GM12878 (cell line): ENCODE measurements around the gene LAMA2. TPM values are rescaled to one million over a fixed set of nuclear protein-coding genes. Genes with fewer than 3 reads are reported as not detected.

Source experiments
- ATAC-seq: fragments of 200-7000 bp; cut with Tn5 transposase; 3 replicates; pipeline ENCODE4 v1.9.1; 2020; ENCODE audit warnings: mild to moderate bottlenecking, moderate library complexity
- BruUV-seq: library from RNA; stranded (reverse); fragments of 400-500 nt; replicated peaks from 2 replicates; lab custom pipeline; 2021; lab: Mats Ljungman, UMichigan
- CTCF ChIA-PET: fragments of 300-600 bp; sonication (Branson Sonifier 250); formaldehyde crosslinking; extraction: SDS; loops from one replicate; lab custom pipeline; 2021; ENCODE audit warnings: inconsistent platforms; lab: Yijun Ruan, JAX
- POLR2A ChIA-PET: fragments of 350-600 bp; formaldehyde crosslinking; extraction: SDS; loops from one replicate; lab custom pipeline; 2021; ENCODE audit warnings: inconsistent platforms; lab: Charles Lee
- RAD21 ChIA-PET: fragments of 300-600 bp; sonication (Branson Sonifier 250); formaldehyde crosslinking; loops from one replicate; lab custom pipeline; 2023; ENCODE audit warnings: antibody characterized with exemption; ENCODE audit not compliant: unreplicated experiment; lab: Charles Lee
- SMC1A ChIA-PET: fragments of 300-600 bp; sonication (Branson Sonifier 250); formaldehyde crosslinking; loops from one replicate; lab custom pipeline; 2023; ENCODE audit not compliant: unreplicated experiment, uncharacterized antibody; lab: Charles Lee
- DNase-seq: peaks from one replicate; pipeline ENCODE4 v3.0.0-alpha.2; 2011; ENCODE audit warnings: low read depth, low spot score
- FAIRE-seq: peaks from 3 replicates; lab custom pipeline; 2011; peaks lifted over from hg19 to GRCh38; lab: Jason Lieb, UNC
- H2AFZ ChIP-seq: 2 replicates; pipeline ENCODE4 v1.6.0; 2011; ENCODE audit warnings: low read depth, low read length, control low read depth; ENCODE audit not compliant: control insufficient read depth
- H3K27ac ChIP-seq: 2 replicates; pipeline ENCODE4 v1.5.1; 2011; ENCODE audit warnings: control low read depth; ENCODE audit not compliant: control insufficient read depth, insufficient read depth
- H3K27me3 ChIP-seq, 2 experiments: replicated peaks in 1 of 2; 2 replicates each; pipeline versions ENCODE4 v1.6.0 to v1.6.1; 2011; ENCODE audit warnings: low read length in 1 of 2; ENCODE audit not compliant: control insufficient read depth in 2 of 2, insufficient read depth in 2 of 2
- H3K36me3 ChIP-seq, 2 experiments: 2 replicates each; pipeline ENCODE4 v1.5.1; 2011; ENCODE audit warnings: low read length in 1 of 2; ENCODE audit not compliant: control insufficient read depth in 2 of 2, insufficient read depth in 2 of 2
- H3K4me1 ChIP-seq: 2 replicates; pipeline ENCODE4 v1.6.1; 2011; ENCODE audit warnings: mild to moderate bottlenecking, low read length, moderate library complexity, mixed read lengths; ENCODE audit not compliant: control insufficient read depth, insufficient read depth
- H3K4me2 ChIP-seq: 2 replicates; pipeline ENCODE4 v1.6.0; 2011; ENCODE audit warnings: control low read depth; ENCODE audit not compliant: control insufficient read depth, insufficient read depth
- H3K4me3 ChIP-seq: fragments of 200-600 bp; sonication (generic); 2 replicates; pipeline ENCODE4 v1.5.1; 2016
- H3K79me2 ChIP-seq: 2 replicates; pipeline ENCODE4 v1.6.0; 2011; ENCODE audit warnings: low read length; ENCODE audit not compliant: control insufficient read depth, insufficient read depth
- H3K9ac ChIP-seq: 2 replicates; pipeline ENCODE4 v1.8.0; 2011; ENCODE audit warnings: low read length, control low read depth, mixed read lengths; ENCODE audit not compliant: control insufficient read depth, insufficient read depth
- H3K9me3 ChIP-seq: replicated peaks from 3 replicates; pipeline ENCODE4 v1.5.1; 2011; ENCODE audit warnings: mild to moderate bottlenecking, low read length; ENCODE audit not compliant: control insufficient read depth, insufficient read depth
- H4K20me1 ChIP-seq: 2 replicates; pipeline ENCODE4 v1.6.0; 2011; ENCODE audit not compliant: control insufficient read depth, insufficient read depth
- BCL3 ChIP-seq: IDR thresholded peaks from 2 replicates; pipeline ENCODE4 v1.6.1; 2011; ENCODE audit warnings: borderline replicate concordance, low read depth, mild to moderate bottlenecking, moderate library complexity, low read length; ENCODE audit not compliant: insufficient read depth, poor library complexity, severe bottlenecking
- BRCA1 ChIP-seq: IDR thresholded peaks from 2 replicates; pipeline ENCODE4 v1.6.1; 2011; ENCODE audit warnings: low read depth, low read length, improper control_type of control experiment
- CHD1 ChIP-seq: IDR thresholded peaks from 2 replicates; pipeline ENCODE4 v1.6.1; 2012; ENCODE audit warnings: low read depth, low read length, improper control_type of control experiment
- CREM ChIP-seq: IDR thresholded peaks from 2 replicates; pipeline ENCODE4 v1.6.1; 2014; ENCODE audit warnings: antibody characterized with exemption, low read depth
- KLF5 ChIP-seq: fragments of 450-650 bp; IDR thresholded peaks from 2 replicates; pipeline ENCODE4 v1.6.1; 2014; ENCODE audit warnings: mild to moderate bottlenecking; ENCODE audit not compliant: partially characterized antibody
- MEF2B ChIP-seq: fragments of 450-650 bp; IDR thresholded peaks from 2 replicates; pipeline ENCODE4 v1.6.1; 2018; ENCODE audit warnings: mild to moderate bottlenecking, moderate library complexity; ENCODE audit not compliant: partially characterized antibody, poor library complexity, severe bottlenecking
- MTA2 ChIP-seq: fragments of 450-650 bp; IDR thresholded peaks from 2 replicates; pipeline ENCODE4 v1.6.1; 2016; ENCODE audit warnings: low read depth, mild to moderate bottlenecking, moderate library complexity
- MTA3 ChIP-seq: IDR thresholded peaks from 2 replicates; pipeline ENCODE4 v1.6.1; 2012; ENCODE audit warnings: low read length, inconsistent platforms, borderline replicate concordance
- MXI1 ChIP-seq: fragments of 150-350 bp; IDR thresholded peaks from 2 replicates; pipeline ENCODE4 v1.6.1; 2011; ENCODE audit warnings: low read depth, mild to moderate bottlenecking, inconsistent platforms, low read length, improper control_type of control experiment
- NBN ChIP-seq: fragments of 450-650 bp; IDR thresholded peaks from 2 replicates; pipeline ENCODE4 v1.6.1; 2016
- NFYB ChIP-seq: IDR thresholded peaks from 2 replicates; pipeline ENCODE4 v1.6.1; 2011; ENCODE audit warnings: low read depth, mild to moderate bottlenecking, low read length, improper control_type of control experiment, moderate library complexity; ENCODE audit not compliant: insufficient read depth
- NR2F1 ChIP-seq: fragments of 450-650 bp; conservative IDR thresholded peaks from 2 replicates; pipeline ENCODE4 v1.6.1; 2017; ENCODE audit warnings: mild to moderate bottlenecking
- POU2F2 ChIP-seq: IDR thresholded peaks from 3 replicates; pipeline ENCODE4 v1.6.1; 2011; ENCODE audit warnings: low read depth, mild to moderate bottlenecking, low read length, borderline replicate concordance
- SIX5 ChIP-seq: IDR thresholded peaks from 2 replicates; pipeline ENCODE4 v1.6.1; 2011; ENCODE audit warnings: mild to moderate bottlenecking, low read depth, low read length, moderate library complexity; ENCODE audit not compliant: severe bottlenecking
- WGBS: methylation state at CpG from one replicate; pipeline ENCODE4 v1.1.6; 2016; ENCODE audit warnings: low lambda C conversion rate; ENCODE audit not compliant: insufficient replicate concordance, insufficient coverage; ENCODE audit errors: missing lambda C conversion rate; 5-methylcytosine and 5-hydroxymethylcytosine counted together
- in situ Hi-C: fragments of 300-500 bp; cut with MboI; formaldehyde crosslinking; loops from 9 replicates; pipeline ENCODE4 v1.14.3; 2018; ENCODE audit warnings: mixed read lengths
- intact Hi-C: fragments of 100-400 bp; cut with micrococcal nuclease; formaldehyde crosslinking; loops from one replicate; pipeline ENCODE4 v1.14.2; 2022; ENCODE audit not compliant: unreplicated experiment
- polyA plus RNA-seq, 11 experiments: library from polyadenylated mRNA; depleted of rRNA in 4 of 11; unstranded in 6 of 11; stranded (reverse) in 5 of 11; fragments of >200 nt; fragmentation: Nextera tagmentation in 4 of 11; fragmentation: Illumina TruSeq in 1 of 11; extraction: Ambion mirVana in 4 of 11; extraction: Trizol in 1 of 11; gene quantifications; 1 replicate in 1 of 11; 2 replicates in 10 of 11; pipeline versions ENCODE4 v1.2.1 to v1.2.3, GENCODE V29; 2011 to 2016; ENCODE audit warnings: inconsistent platforms in 2 of 11, missing spikeins in 2 of 11, low read depth in 1 of 11
- total RNA-seq, 4 experiments: library from RNA; depleted of rRNA in 3 of 4; stranded (reverse); fragments of >200 nt in 3 of 4; fragmentation: Illumina TruSeq in 1 of 4; extraction: Trizol in 1 of 4; gene quantifications; 2 replicates each; pipeline versions ENCODE4 v1.2.1 to v1.2.3, GENCODE V29; 2013 to 2021
- TF ChIP-seq, protein P1 (sequence below): fragments of 450-650 bp; IDR thresholded peaks from 2 replicates; pipeline ENCODE4 v1.6.1; 2017; ENCODE audit warnings: mild to moderate bottlenecking
- TF ChIP-seq, protein P2 (sequence below): IDR thresholded peaks from 2 replicates; pipeline ENCODE4 v1.6.1; 2012; ENCODE audit warnings: low read depth, low read length, improper control_type of control experiment
- TF ChIP-seq, protein P3 (sequence below): IDR thresholded peaks from 2 replicates; pipeline ENCODE4 v1.6.1; 2012; ENCODE audit warnings: low read depth, low read length, improper control_type of control experiment

Gene LAMA2
- total and polyA plus RNA-seq, 10 of the 15 experiments (the other 5 are each of a cell fraction or from before 2014, with no cell fraction given) = 0.04 to 2.0 (median 0.37) TPM; not detected in 1

DNA sequence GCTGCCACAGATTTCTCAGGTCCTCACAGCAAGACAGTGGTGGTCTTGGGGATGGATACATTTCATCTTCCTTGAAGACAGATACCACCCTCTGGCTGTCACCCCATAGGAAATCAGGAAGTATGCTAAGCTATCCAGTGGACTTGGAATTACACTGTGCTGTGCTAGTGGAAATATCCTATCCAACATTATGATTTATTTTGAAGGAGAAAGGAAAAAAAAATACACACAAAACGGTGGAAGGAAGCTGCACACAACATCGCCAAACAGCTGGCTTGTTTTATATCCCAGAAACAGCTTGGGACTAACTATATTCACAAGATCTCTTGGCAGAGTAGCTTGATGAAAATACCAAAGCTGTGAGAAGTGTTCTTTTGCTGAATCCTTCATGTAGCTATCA is 257.6 kb downstream of the LAMA2 start:
- WGBS = 18% methylated on average over 2 of the region's 2 CpGs
- Histone ChIP-seq H3K9me3 (no peaks in the 10 kb centered on the region), H3K36me3 (no peaks in the 10 kb centered on the region), H3K27me3 (no peaks in the 10 kb centered on the region), H3K4me2 (no peak overlapping the region), H4K20me1 (no peaks in the 10 kb centered on the region), H3K4me3 (no peak overlapping the region), H3K27ac (no peak overlapping the region), H3K79me2 (no peaks in the 10 kb centered on the region), H2AFZ (no peak overlapping the region), H3K4me1 (no peaks in the 10 kb centered on the region), H3K9ac (no peak overlapping the region)
- TF ChIP-seq MXI1 = no peak
- TF ChIP-seq NBN = no peak
- TF ChIP-seq CREM = no peak
- TF ChIP-seq, protein P1, sequence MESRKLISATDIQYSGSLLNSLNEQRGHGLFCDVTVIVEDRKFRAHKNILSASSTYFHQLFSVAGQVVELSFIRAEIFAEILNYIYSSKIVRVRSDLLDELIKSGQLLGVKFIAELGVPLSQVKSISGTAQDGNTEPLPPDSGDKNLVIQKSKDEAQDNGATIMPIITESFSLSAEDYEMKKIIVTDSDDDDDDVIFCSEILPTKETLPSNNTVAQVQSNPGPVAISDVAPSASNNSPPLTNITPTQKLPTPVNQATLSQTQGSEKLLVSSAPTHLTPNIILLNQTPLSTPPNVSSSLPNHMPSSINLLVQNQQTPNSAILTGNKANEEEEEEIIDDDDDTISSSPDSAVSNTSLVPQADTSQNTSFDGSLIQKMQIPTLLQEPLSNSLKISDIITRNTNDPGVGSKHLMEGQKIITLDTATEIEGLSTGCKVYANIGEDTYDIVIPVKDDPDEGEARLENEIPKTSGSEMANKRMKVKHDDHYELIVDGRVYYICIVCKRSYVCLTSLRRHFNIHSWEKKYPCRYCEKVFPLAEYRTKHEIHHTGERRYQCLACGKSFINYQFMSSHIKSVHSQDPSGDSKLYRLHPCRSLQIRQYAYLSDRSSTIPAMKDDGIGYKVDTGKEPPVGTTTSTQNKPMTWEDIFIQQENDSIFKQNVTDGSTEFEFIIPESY = no peak
- no peak for TF ChIP-seq POU2F2
- TF ChIP-seq MTA2 = no peak
- TF ChIP-seq NR2F1 = no peak
- no peak for TF ChIP-seq CHD1
- TF ChIP-seq BCL3 = no peak
- no peak for TF ChIP-seq SIX5
- TF ChIP-seq NFYB = no peak
- no peak for TF ChIP-seq KLF5
- TF ChIP-seq, protein P2, sequence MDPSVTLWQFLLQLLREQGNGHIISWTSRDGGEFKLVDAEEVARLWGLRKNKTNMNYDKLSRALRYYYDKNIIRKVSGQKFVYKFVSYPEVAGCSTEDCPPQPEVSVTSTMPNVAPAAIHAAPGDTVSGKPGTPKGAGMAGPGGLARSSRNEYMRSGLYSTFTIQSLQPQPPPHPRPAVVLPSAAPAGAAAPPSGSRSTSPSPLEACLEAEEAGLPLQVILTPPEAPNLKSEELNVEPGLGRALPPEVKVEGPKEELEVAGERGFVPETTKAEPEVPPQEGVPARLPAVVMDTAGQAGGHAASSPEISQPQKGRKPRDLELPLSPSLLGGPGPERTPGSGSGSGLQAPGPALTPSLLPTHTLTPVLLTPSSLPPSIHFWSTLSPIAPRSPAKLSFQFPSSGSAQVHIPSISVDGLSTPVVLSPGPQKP = no peak
- TF ChIP-seq BRCA1 = no peak
- TF ChIP-seq MTA3 = no peak
- TF ChIP-seq, protein P3, sequence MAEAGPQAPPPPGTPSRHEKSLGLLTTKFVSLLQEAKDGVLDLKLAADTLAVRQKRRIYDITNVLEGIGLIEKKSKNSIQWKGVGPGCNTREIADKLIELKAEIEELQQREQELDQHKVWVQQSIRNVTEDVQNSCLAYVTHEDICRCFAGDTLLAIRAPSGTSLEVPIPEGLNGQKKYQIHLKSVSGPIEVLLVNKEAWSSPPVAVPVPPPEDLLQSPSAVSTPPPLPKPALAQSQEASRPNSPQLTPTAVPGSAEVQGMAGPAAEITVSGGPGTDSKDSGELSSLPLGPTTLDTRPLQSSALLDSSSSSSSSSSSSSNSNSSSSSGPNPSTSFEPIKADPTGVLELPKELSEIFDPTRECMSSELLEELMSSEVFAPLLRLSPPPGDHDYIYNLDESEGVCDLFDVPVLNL = no peak
- TF ChIP-seq MEF2B = no peak
- BruUV-seq = no TSS peak
- no peak for ATAC-seq
- ChIA-PET POLR2A (no interaction called here), SMC1A (no interaction called here), CTCF (no interaction called here), RAD21 (no interaction called here)
- no peak for FAIRE-seq
- in situ Hi-C loops (no loop called here), intact Hi-C loops (no loop called here)
- no peak for DNase-seq
